ENCODE results near the gene PFKM. TPM values are rescaled to one million over a fixed set of nuclear protein-coding genes. Genes with fewer than 3 reads are reported as not detected.

Gene PFKM
- total and polyA plus RNA-seq, 2 donors (not counting 3 experiments of a cell fraction or from before 2014, with no cell fraction given), result 53.4 to 74.4 TPM

- H3K4me2 ChIP-seq (ENCODE audit: insufficient read depth, low read length), result no peak overlapping the region
Measured at GRCh38 chr12:48109424-48109823, 9.7 kb upstream of the PFKM start.

More at GRCh38 chr12:48109424-48109823, 9.7 kb upstream of the PFKM start:
- dilution Hi-C loops (cut with MboI; ENCODE audit: extremely low pct_ligation_motif_present, low sequenced_read_pairs) (no loop called here), intact Hi-C loops (cut with micrococcal nuclease) (loop anchor here (5.0 to 10.0 kb wide), 2 partner anchors 107 to 345 kb away; partner anchors contain the start of gene COL2A1)
- no peak overlapping the region for H3K9ac ChIP-seq (replicated peaks; ENCODE audit: extremely low read depth, insufficient read depth, low read length)
- no peaks in the 10 kb centered on the region for H3K36me3 ChIP-seq (ENCODE audit: control insufficient read depth in 2 of 2, extremely low read depth in 1 of 2, insufficient read depth in 2 of 2, low read length in 2 of 2)
- POLR2A ChIA-PET, result interaction anchor here (0.7 kb wide), 1 partner anchor 40 kb away, joined by 5 read pairs; no protein-coding TSS in a partner anchor
- no peaks in the 10 kb centered on the region for H4K20me1 ChIP-seq (replicated peaks; ENCODE audit: control insufficient read depth, extremely low read depth, insufficient read depth, low read length)
- H3K4me1 ChIP-seq (ENCODE audit: control insufficient read depth, extremely low read depth, insufficient read depth, low read length), result peaks cover 12% of the 10 kb centered on the region
- TF ChIP-seq MAX (IDR thresholded peaks at IDR 0.05; ENCODE audit: insufficient read depth, insufficient read length), result no peak
- no peak for TF ChIP-seq GATA2 (IDR thresholded peaks at IDR 0.05; ENCODE audit: insufficient read depth, insufficient read length, low read depth, low read length)
- no peak for TF ChIP-seq MYC (IDR thresholded peaks at IDR 0.05; ENCODE audit: low read depth, low read length)
- no peak for TF ChIP-seq CTCF (IDR thresholded peaks at IDR 0.05; ENCODE audit: extremely low read depth in 1 of 2, insufficient read depth in 1 of 2, low read depth in 1 of 2, low read length in 2 of 2)
- TF ChIP-seq POLR2A (IDR thresholded peaks at IDR 0.05; ENCODE audit: low read depth, low read length), result no peak
- TF ChIP-seq JUN (IDR thresholded peaks at IDR 0.05; ENCODE audit: borderline replicate concordance, insufficient read depth, insufficient read length, low read depth), result no peak
- no peak for TF ChIP-seq EZH2 (IDR thresholded peaks at IDR 0.05; ENCODE audit: borderline replicate concordance, low read depth, low read length, severe bottlenecking)
- no peak for TF ChIP-seq POLR2AphosphoS5 (IDR thresholded peaks at IDR 0.05; ENCODE audit: insufficient read depth, low read depth, low read length)
- TF ChIP-seq FOS (IDR thresholded peaks at IDR 0.05; ENCODE audit: borderline replicate concordance, insufficient read depth, low read length), result no peak
- no TSS peak for BruUV-seq (replicated peaks)
- no peak for FAIRE-seq
- H3K9me3 ChIP-seq (replicated peaks; ENCODE audit: control insufficient read depth, insufficient read depth, low read length), result no peaks in the 10 kb centered on the region
- H2AFZ ChIP-seq (ENCODE audit: low read depth, low read length), result no peak overlapping the region
- CTCF ChIA-PET, result interaction anchor here (1.4 kb wide), 1 partner anchor 10 kb away, joined by 5 read pairs; the partner anchor contains the start of gene PFKM
- H3K27me3 ChIP-seq (ENCODE audit: control insufficient read depth in 2 of 2, insufficient read depth in 2 of 2, low read length in 2 of 2), result peaks cover 0 to 3% of the 10 kb centered on the region in 2 experiments
- DNase-seq (ENCODE audit: low read depth, low spot score), result no peak
- no peaks in the 10 kb centered on the region for H3K9me1 ChIP-seq (replicated peaks; ENCODE audit: control insufficient read depth, extremely low read depth, insufficient read depth, low read length)
- H3K79me2 ChIP-seq (ENCODE audit: control insufficient read depth, insufficient read depth, low read length), result peaks cover 8% of the 10 kb centered on the region
- H3K4me3 ChIP-seq (replicated peaks in 1 of 3; ENCODE audit: insufficient read depth in 1 of 3, low read depth in 1 of 3, low read length in 3 of 3), result no peak overlapping the region
- no peak overlapping the region for H3K27ac ChIP-seq (ENCODE audit: insufficient read depth, low read depth, low read length)
